GM10847 (cell line): ENCODE data around the gene TTC28.

Source experiments
- POLR2A ChIP-seq: IDR thresholded peaks from 2 replicates; pipeline ENCODE4 v1.6.1; 2011; ENCODE audit not compliant: insufficient read length; ENCODE audit errors: extremely low read depth

The TTC28 gene

DNA sequence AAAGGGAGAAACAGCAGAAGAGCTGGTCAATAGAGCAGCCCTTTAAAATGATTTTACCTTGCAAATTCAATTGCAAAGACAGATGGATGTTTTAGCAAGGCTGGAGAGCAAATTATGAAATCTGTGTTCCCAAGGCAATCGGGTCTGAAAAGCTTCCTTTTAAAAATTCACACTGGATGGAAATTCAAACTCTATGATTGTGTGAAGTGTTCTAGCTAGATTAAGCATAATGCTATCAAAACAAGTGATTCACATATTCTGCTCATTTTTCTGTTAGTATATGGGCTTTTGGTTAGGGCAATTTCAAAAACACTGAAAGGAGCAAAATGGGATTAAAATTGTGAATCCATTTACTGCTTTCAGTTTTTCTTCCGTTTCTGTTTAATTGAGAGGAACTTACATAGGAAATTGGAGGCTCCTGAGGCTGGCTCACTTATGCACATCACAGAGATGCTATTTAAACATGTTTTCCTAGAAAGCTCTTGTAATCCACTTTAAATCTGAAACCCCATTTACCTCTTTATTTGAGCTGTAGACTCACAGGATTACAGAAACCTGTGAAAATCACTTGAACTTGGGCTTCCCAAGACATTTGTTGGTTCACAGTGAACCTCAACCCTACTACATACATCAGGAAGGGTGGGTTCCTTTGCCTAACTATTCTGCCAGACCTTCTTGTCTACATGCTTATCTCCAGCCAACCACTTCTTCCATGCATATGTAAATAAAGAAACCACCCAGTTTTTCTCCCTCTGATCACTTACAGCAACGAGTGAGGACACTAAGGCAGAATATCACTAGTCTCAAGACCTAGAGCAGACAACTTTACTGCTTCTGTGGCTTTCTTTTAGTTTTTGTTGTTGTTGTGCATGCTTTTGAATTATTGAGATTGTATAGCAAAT lies 558.7 kb downstream of the TTC28 start:
- TF ChIP-seq POLR2A = no peak

GRCh38 chr22:28118957-28119631 lies 560.5 kb downstream of the TTC28 start:
- TF ChIP-seq POLR2A = no peak

DNA sequence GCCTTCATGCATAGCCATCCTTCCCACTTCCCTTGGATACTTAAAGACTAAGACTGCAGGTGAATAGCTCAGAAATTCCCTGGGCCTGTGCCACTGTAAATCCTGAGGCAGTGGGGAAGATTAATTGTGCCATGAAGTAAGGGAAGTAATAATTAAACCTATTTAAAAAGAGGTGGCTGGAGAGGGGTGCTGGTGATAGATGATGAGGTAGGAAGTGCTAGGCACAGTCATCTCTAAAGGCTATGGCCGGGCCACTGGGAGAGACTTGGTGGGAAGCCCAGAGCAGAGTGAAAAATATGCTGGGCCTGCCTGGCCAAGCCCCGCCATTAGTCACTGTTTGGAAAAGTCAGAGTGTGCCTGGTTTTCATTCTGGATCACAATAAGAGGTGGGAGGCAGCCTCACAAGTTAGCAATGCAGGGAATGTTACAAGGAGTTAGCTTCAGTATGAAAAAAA lies 563.4 kb downstream of the TTC28 start:
- no peak for TF ChIP-seq POLR2A

GRCh38 chr22:28115426-28115825 lies 564.2 kb downstream of the TTC28 start:
- TF ChIP-seq POLR2A = no peak

DNA sequence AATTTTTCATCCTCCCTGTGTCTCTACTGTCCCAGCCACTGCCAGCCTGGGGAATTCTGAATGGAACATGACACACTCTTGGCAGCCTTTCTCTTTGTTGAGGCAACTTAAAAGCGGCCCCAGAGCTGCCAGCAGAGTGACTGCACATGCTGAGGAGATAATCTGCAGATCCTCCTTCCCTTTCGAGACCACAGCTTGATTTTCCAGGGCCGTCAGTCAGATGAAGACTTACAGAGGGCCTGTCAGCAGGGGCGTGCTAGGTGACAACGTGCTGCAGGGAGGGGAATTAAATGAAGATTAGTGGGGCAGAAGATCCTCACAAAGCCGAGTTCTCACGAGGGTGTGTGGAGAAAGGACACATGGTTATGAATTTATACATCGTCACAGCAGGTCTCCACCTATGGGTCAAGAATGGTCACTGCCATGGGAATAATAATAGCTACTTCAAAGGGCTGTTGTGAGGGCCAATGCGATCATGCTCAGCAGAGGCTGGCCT lies 567.0 kb downstream of the TTC28 start:
- TF ChIP-seq POLR2A = no peak

DNA sequence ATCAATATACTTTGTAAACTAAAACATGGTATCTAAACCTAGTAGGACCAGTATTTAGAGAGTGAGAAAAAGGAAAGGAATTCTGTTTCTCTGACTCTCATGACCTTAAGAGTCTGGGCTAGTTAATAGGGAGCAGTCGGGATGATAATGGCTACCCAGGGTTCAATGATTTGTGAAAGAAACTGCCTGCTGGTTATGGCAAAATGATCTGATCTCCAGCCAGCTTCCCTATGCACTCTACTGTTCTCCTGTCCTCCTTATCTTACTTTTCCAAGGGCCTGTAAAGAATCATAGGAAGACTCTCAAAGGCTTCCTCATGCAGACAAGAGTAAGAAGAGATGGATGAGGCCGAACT lies 567.5 kb downstream of the TTC28 start:
- TF ChIP-seq POLR2A = no peak

DNA sequence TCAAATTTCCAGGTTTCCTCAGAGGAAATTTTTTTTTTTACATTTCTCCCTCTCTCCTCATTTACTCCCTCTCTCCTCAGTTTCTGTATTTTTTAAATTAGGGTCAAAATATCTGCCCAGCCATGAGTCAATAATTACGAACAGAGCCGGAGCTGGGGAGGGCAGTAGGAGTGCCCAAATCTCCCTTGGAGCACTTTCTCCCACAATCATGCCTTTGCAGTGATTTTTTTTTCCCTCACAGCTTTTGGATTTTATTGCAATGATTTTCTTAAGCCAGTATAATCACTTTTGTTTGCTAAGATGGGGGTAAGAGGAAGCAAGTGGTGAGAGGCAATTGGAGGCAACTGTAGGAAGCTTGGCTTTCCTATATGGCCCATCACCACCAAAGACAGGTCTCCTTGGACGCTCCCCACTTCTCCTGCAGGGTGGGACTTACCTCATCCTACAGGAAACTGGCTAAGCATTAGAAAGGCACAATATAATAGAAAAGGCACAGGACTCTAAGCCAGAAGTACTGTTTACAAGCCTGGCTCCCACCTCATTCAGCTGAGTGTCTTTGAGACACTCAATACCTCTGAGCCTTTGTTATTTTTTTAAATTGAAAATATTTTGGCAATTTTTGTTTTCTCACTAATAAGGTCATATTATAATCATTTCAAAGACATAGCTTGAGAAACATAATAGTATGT lies 568.0 kb downstream of the TTC28 start:
- no peak for TF ChIP-seq POLR2A

DNA sequence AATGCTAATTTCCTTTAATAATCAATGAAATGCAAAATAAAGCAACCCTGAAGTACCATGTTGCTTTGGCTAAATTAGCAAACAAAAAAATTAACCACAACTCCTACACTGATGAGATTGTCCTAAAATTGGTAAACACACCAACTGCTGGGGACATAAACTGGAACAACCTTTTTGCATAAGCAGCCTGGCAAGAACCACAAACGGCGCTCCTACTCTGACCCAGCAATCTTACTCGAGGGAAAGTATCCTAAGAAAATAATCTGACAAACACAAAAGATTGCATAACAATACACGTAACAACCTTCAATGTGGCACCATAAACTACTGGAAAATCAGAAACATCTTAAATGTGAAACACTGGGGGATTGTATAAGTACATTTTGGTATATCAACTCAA lies 570.8 kb downstream of the TTC28 start:
- no peak for TF ChIP-seq POLR2A

DNA sequence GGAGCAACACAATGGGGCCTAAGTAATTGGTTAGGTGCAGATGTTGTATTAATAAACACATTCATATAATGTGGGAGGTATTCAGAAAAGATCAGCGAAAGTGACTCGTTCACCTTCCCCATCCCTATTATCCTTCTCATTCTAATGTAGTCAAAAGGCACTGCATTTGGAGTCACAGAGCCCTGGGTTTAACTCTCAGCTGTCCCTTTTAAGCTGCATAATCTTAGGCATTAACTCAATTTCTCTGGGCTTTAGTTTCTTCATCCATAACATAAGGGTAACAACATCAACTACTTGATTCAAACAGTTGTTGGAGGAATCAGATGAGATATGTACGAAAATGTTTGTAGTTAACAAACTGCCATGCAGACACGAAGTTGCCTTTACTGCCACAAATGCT lies 573.0 kb downstream of the TTC28 start:
- no peak for TF ChIP-seq POLR2A

DNA sequence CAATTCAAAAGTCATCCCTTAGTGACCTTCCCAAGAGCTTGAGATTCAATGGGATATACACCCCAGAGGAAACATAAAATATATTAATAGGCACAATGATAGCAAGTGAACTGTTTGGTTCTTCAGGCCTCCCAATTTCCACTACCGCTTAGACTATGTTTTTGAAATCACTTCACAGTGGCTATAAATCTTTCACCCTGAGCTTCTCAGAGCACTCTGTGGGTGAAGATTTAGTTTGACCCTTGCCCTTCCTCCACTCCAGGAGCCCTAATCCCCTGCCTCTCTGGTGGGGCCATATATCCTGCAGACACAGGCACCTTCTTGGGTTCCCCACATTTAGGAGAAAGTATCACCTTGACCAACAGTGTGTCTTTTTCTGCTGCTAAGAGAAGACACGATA lies 573.7 kb downstream of the TTC28 start:
- no peak for TF ChIP-seq POLR2A

DNA sequence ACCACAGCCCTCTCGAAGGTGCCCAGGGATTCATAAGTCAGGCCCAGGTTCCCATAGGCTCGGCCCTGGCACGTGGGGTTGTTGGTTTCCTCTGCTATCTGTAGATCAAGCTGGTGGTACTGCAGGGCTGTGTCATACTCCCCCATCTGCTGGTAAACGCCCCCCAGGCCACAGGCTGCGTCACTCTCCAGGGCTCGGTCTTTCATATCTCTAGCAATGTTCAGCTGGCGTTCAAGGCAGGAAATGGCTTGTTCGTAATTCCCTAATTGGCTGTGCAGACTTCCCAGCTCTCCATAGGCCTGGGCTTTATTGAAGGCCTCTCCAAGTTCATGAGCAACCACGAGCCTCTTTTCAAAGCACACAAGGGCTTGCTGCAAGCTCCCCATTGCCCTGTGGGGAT lies 574.2 kb downstream of the TTC28 start:
- TF ChIP-seq POLR2A = no peak

GRCh38 chr22:28103596-28103995 lies 576.0 kb downstream of the TTC28 start:
- TF ChIP-seq POLR2A = no peak

DNA sequence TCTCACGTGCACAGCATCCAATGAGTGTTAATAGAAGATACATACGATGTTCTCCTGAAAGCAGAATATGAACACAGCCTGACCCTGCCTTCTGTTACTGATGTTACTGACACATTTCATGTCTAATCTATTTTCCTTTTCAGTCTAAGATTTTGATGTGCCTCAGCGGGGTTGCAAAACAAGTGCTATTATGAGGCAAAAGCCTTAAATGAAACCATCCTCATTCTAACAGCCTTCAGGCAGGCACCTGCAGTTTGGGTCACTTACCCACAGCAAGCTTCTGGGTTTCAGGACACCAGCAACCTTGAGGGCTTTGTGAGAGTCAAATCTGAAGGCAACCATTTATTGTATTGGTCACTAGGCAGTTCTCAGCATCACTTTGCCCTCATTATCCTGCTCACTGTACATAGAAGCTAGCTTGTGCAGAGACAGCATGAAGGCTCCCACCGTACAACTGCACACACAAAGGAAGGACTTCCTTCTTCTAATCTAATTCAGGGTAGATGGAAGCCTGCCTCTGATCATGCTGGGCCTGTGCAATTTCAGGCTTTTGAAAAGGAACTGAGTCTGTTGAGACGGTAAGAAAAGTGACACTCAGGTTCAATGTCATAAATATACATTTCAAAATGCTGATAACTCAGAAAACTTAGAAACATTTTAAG lies 577.4 kb downstream of the TTC28 start:
- no peak for TF ChIP-seq POLR2A

- TF ChIP-seq POLR2A = no peak
Measured at GRCh38 chr22:28097627-28098026, 582.0 kb downstream of the TTC28 start.

DNA sequence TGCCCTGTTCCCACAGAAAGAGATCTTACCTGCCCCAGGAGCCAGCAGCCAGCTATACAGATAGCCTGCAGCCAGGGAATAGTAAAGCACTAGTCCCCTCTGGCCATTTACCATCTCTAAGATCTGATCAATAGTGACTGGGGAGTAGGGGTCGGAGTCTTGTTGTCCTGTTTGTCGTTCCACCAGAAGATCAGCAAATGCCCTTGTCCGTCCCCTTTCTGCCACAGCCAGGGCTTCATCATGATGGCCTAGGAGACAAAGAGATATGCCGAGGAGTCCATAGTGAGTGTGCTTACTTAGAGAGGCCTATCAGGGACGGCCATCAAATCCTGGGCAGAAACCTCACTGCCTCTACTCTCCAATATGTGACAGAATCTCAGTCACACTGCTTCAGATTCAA lies 583.5 kb downstream of the TTC28 start:
- TF ChIP-seq POLR2A = no peak
